GM18520 (cell line): ENCODE data around the gene ITGB1.
"Not testable (repeated sequence)": the region's sequence is repeated elsewhere in the genome, so short reads cannot be mapped to it uniquely, and the experiment has no call there.

Experiments used
- ATAC-seq: cut with Tn5 transposase; IDR thresholded peaks from one replicate; pipeline ENCODE4 v1.9.1; 2021; ENCODE audit not compliant: unreplicated experiment

The ITGB1 gene

GRCh38 chr10:32939296-32940111 lies 18.5 kb downstream of the ITGB1 start:
- no peak for ATAC-seq

GRCh38 chr10:32938554-32939061 lies 19.4 kb downstream of the ITGB1 start:
- no peak for ATAC-seq

GRCh38 chr10:32937911-32938424 lies 20.1 kb downstream of the ITGB1 start:
- no peak for ATAC-seq

- no peak for ATAC-seq
Observed at GRCh38 chr10:32932225-32932729, 25.8 kb downstream of the ITGB1 start.

- ATAC-seq: no peak
Observed at GRCh38 chr10:32931593-32931992, 26.4 kb downstream of the ITGB1 start.

- no peak for ATAC-seq
Observed at GRCh38 chr10:32930036-32930435, 28.0 kb downstream of the ITGB1 start.

GRCh38 chr10:32929634-32930033 lies 28.4 kb downstream of the ITGB1 start:
- no peak for ATAC-seq

GRCh38 chr10:32927750-32928149 lies 30.3 kb downstream of the ITGB1 start:
- ATAC-seq: no peak

GRCh38 chr10:32923849-32924248 lies 34.2 kb downstream of the ITGB1 start:
- ATAC-seq: no peak

GRCh38 chr10:32923134-32923533 lies 34.9 kb downstream of the ITGB1 start:
- ATAC-seq: no peak

GRCh38 chr10:32922170-32922569 lies 35.9 kb downstream of the ITGB1 start:
- ATAC-seq: no peak

- not testable (repeated sequence) for ATAC-seq
Observed at GRCh38 chr10:32917817-32918216, 40.2 kb downstream of the ITGB1 start.

GRCh38 chr10:32911285-32912016 lies 46.6 kb downstream of the ITGB1 start:
- ATAC-seq: no peak

- not testable (repeated sequence) for ATAC-seq
Observed at GRCh38 chr10:32909970-32910369, 48.1 kb downstream of the ITGB1 start.

GRCh38 chr10:32909456-32909855 lies 48.6 kb downstream of the ITGB1 start:
- ATAC-seq: no peak

- no peak for ATAC-seq
Observed at GRCh38 chr10:32906595-32906994, 51.4 kb downstream of the ITGB1 start.

- no peak for ATAC-seq
Observed at GRCh38 chr10:32905466-32905865, 52.6 kb downstream of the ITGB1 start.

GRCh38 chr10:32901815-32902214 lies 56.2 kb downstream of the ITGB1 start:
- ATAC-seq: no peak

GRCh38 chr10:32895200-32895968 lies 62.6 kb downstream of the ITGB1 start:
- ATAC-seq: not testable (repeated sequence)

GRCh38 chr10:32893916-32894664 lies 63.9 kb downstream of the ITGB1 start:
- ATAC-seq: no peak
